NCI-H2171 (cell line): ENCODE measurements around the gene TRIB2.

Source experiments
- DNase-seq: peaks from one replicate; lab custom pipeline; 2025; lab: John Stamatoyannopoulos, UW

TRIB2 gene

GRCh38 chr2:12778811-12779579 lies 62.3 kb downstream of the TRIB2 start:
- no peak for DNase-seq

GRCh38 chr2:12781329-12781728 lies 64.6 kb downstream of the TRIB2 start:
- no peak for DNase-seq

GRCh38 chr2:12787891-12788801 lies 71.4 kb downstream of the TRIB2 start:
- no peak for DNase-seq

GRCh38 chr2:12791906-12792305 lies 75.2 kb downstream of the TRIB2 start:
- DNase-seq, result no peak
